ENCODE results near the gene SF3B3. TPM values are rescaled to one million over a fixed set of nuclear protein-coding genes. Genes with fewer than 3 reads are reported as not detected.

SF3B3 gene
- total RNA-seq, 1 donor from 2014 or later: 83.5 TPM

GRCh38 chr16:70556063-70556462 is 32.4 kb downstream of the SF3B3 start:
- Histone ChIP-seq H3K9ac (ENCODE audit: low read depth in 1 of 3, low read length in 3 of 3) (no peak overlapping the region), H3K27ac (ENCODE audit: low read depth, low read length) (no peak overlapping the region), H3K4me1 (ENCODE audit: control insufficient read depth in 3 of 3, insufficient read depth in 3 of 3, low read length in 3 of 3) (peaks cover 0 to under 1% (median 0%) of the 10 kb centered on the region in 3 donors), H3K9me3 (ENCODE audit: control insufficient read depth in 3 of 3, low read length in 3 of 3) (no peaks in the 10 kb centered on the region), H3K36me3 (ENCODE audit: control insufficient read depth in 3 of 3, insufficient read depth in 3 of 3, low read length in 3 of 3) (peaks cover 47 to 71% (median 68%) of the 10 kb centered on the region in 3 donors), H3K27me3 (ENCODE audit: control insufficient read depth in 3 of 3, insufficient read depth in 3 of 3, low read length in 3 of 3) (no peaks in the 10 kb centered on the region), H3K4me3 (ENCODE audit: low read length in 3 of 3) (no peak overlapping the region)

- Histone ChIP-seq H3K9ac (ENCODE audit: low read depth in 1 of 3, low read length in 3 of 3) (no peak overlapping the region), H3K9me3 (ENCODE audit: control insufficient read depth in 3 of 3, low read length in 3 of 3) (no peaks in the 10 kb centered on the region), H3K4me1 (ENCODE audit: control insufficient read depth in 3 of 3, insufficient read depth in 3 of 3, low read length in 3 of 3) (peaks cover 0 to 6% (median 4%) of the 10 kb centered on the region in 3 donors), H3K27me3 (ENCODE audit: control insufficient read depth in 3 of 3, insufficient read depth in 3 of 3, low read length in 3 of 3) (no peaks in the 10 kb centered on the region), H3K27ac (ENCODE audit: low read depth, low read length) (no peak overlapping the region), H3K36me3 (ENCODE audit: control insufficient read depth in 3 of 3, insufficient read depth in 3 of 3, low read length in 3 of 3) (peaks cover 58 to 81% (median 79%) of the 10 kb centered on the region in 3 donors), H3K4me3 (ENCODE audit: low read length in 3 of 3) (no peak overlapping the region)
Observed at GRCh38 chr16:70561623-70562022, 38.0 kb downstream of the SF3B3 start.

- H3K27ac ChIP-seq (ENCODE audit: low read depth, low read length): no peak overlapping the region
- H3K27me3 ChIP-seq (ENCODE audit: control insufficient read depth in 3 of 3, insufficient read depth in 3 of 3, low read length in 3 of 3): no peaks in the 10 kb centered on the region
- peaks cover 0 to 6% (median 4%) of the 10 kb centered on the region in 3 donors for H3K4me1 ChIP-seq (ENCODE audit: control insufficient read depth in 3 of 3, insufficient read depth in 3 of 3, low read length in 3 of 3)
- no peak overlapping the region for H3K4me3 ChIP-seq (ENCODE audit: low read length in 3 of 3)
- no peak overlapping the region for H3K9ac ChIP-seq (ENCODE audit: low read depth in 1 of 3, low read length in 3 of 3)
- H3K9me3 ChIP-seq (ENCODE audit: control insufficient read depth in 3 of 3, low read length in 3 of 3): no peaks in the 10 kb centered on the region
- peaks cover 64 to 87% (median 80%) of the 10 kb centered on the region in 3 donors for H3K36me3 ChIP-seq (ENCODE audit: control insufficient read depth in 3 of 3, insufficient read depth in 3 of 3, low read length in 3 of 3)
Observed at GRCh38 chr16:70563636-70564035, 40.0 kb downstream of the SF3B3 start.

- Histone ChIP-seq H3K9me3 (ENCODE audit: control insufficient read depth in 3 of 3, low read length in 3 of 3) (no peaks in the 10 kb centered on the region), H3K27ac (ENCODE audit: low read depth, low read length) (no peak overlapping the region), H3K36me3 (ENCODE audit: control insufficient read depth in 3 of 3, insufficient read depth in 3 of 3, low read length in 3 of 3) (peaks cover 72 to 89% (median 88%) of the 10 kb centered on the region in 3 donors), H3K27me3 (ENCODE audit: control insufficient read depth in 3 of 3, insufficient read depth in 3 of 3, low read length in 3 of 3) (no peaks in the 10 kb centered on the region), H3K4me1 (ENCODE audit: control insufficient read depth in 3 of 3, insufficient read depth in 3 of 3, low read length in 3 of 3) (peaks cover 0 to 7% (median 6%) of the 10 kb centered on the region in 3 donors), H3K4me3 (ENCODE audit: low read length in 3 of 3) (no peak overlapping the region), H3K9ac (ENCODE audit: low read depth in 1 of 3, low read length in 3 of 3) (no peak overlapping the region)
Observed at GRCh38 chr16:70565053-70565452, 41.4 kb downstream of the SF3B3 start.

- Histone ChIP-seq H3K27me3 (ENCODE audit: control insufficient read depth in 3 of 3, insufficient read depth in 3 of 3, low read length in 3 of 3) (no peaks in the 10 kb centered on the region), H3K36me3 (ENCODE audit: control insufficient read depth in 3 of 3, insufficient read depth in 3 of 3, low read length in 3 of 3) (peaks cover 68 to 79% (median 79%) of the 10 kb centered on the region in 3 donors)
Observed at GRCh38 chr16:70568601-70569237, 45.1 kb downstream of the SF3B3 start.

GRCh38 chr16:70569752-70570151 is 46.1 kb downstream of the SF3B3 start:
- Histone ChIP-seq H3K36me3 (ENCODE audit: control insufficient read depth in 3 of 3, insufficient read depth in 3 of 3, low read length in 3 of 3) (peaks cover 58 to 69% (median 68%) of the 10 kb centered on the region in 3 donors), H3K4me1 (ENCODE audit: control insufficient read depth in 3 of 3, insufficient read depth in 3 of 3, low read length in 3 of 3) (peaks cover 24 to 31% (median 30%) of the 10 kb centered on the region in 3 donors), H3K9me3 (ENCODE audit: control insufficient read depth in 3 of 3, low read length in 3 of 3) (no peaks in the 10 kb centered on the region), H3K9ac (ENCODE audit: low read depth in 1 of 3, low read length in 3 of 3) (no peak overlapping the region), H3K4me3 (ENCODE audit: low read length in 3 of 3) (no peak overlapping the region), H3K27ac (ENCODE audit: low read depth, low read length) (no peak overlapping the region), H3K27me3 (ENCODE audit: control insufficient read depth in 3 of 3, insufficient read depth in 3 of 3, low read length in 3 of 3) (no peaks in the 10 kb centered on the region)

More at GRCh38 chr16:70568601-70569237, 45.1 kb downstream of the SF3B3 start:
- no peaks in the 10 kb centered on the region for H3K9me3 ChIP-seq (ENCODE audit: control insufficient read depth in 3 of 3, low read length in 3 of 3)
- H3K9ac ChIP-seq (ENCODE audit: low read depth in 1 of 3, low read length in 3 of 3): no peak overlapping the region
- H3K4me3 ChIP-seq (ENCODE audit: low read length in 3 of 3): no peak overlapping the region
- H3K27ac ChIP-seq (ENCODE audit: low read depth, low read length): no peak overlapping the region
- H3K4me1 ChIP-seq (ENCODE audit: control insufficient read depth in 3 of 3, insufficient read depth in 3 of 3, low read length in 3 of 3): peaks cover 22 to 24% (median 23%) of the 10 kb centered on the region in 3 donors

- no peak overlapping the region for H3K4me3 ChIP-seq (ENCODE audit: low read length in 3 of 3)
- H3K4me1 ChIP-seq (ENCODE audit: control insufficient read depth in 3 of 3, insufficient read depth in 3 of 3, low read length in 3 of 3): peaks cover 27 to 37% (median 30%) of the 10 kb centered on the region in 3 donors
- H3K36me3 ChIP-seq (ENCODE audit: control insufficient read depth in 3 of 3, insufficient read depth in 3 of 3, low read length in 3 of 3): peaks cover 49 to 62% (median 59%) of the 10 kb centered on the region in 3 donors
- no peak overlapping the region for H3K9ac ChIP-seq (ENCODE audit: low read depth in 1 of 3, low read length in 3 of 3)
- H3K27me3 ChIP-seq (ENCODE audit: control insufficient read depth in 3 of 3, insufficient read depth in 3 of 3, low read length in 3 of 3): no peaks in the 10 kb centered on the region
- H3K9me3 ChIP-seq (ENCODE audit: control insufficient read depth in 3 of 3, low read length in 3 of 3): no peaks in the 10 kb centered on the region
- no peak overlapping the region for H3K27ac ChIP-seq (ENCODE audit: low read depth, low read length)
Observed at GRCh38 chr16:70570967-70571570, 47.5 kb downstream of the SF3B3 start.

GRCh38 chr16:70571623-70572022 is 48.0 kb downstream of the SF3B3 start:
- H3K27ac ChIP-seq (ENCODE audit: low read depth, low read length): peak overlapping the region; percentile 67
- peaks cover 31 to 42% (median 34%) of the 10 kb centered on the region in 3 donors for H3K4me1 ChIP-seq (ENCODE audit: control insufficient read depth in 3 of 3, insufficient read depth in 3 of 3, low read length in 3 of 3)
- H3K36me3 ChIP-seq (ENCODE audit: control insufficient read depth in 3 of 3, insufficient read depth in 3 of 3, low read length in 3 of 3): peaks cover 46 to 60% (median 54%) of the 10 kb centered on the region in 3 donors

GRCh38 chr16:70572050-70572925 is 48.7 kb downstream of the SF3B3 start:
- no peak overlapping the region for H3K9ac ChIP-seq (ENCODE audit: low read depth in 1 of 3, low read length in 3 of 3)
- H3K27ac ChIP-seq (ENCODE audit: low read depth, low read length): peak overlapping the region; percentile 67
- no peaks in the 10 kb centered on the region for H3K27me3 ChIP-seq (ENCODE audit: control insufficient read depth in 3 of 3, insufficient read depth in 3 of 3, low read length in 3 of 3)
- H3K9me3 ChIP-seq (ENCODE audit: control insufficient read depth in 3 of 3, low read length in 3 of 3): no peaks in the 10 kb centered on the region
- no peak overlapping the region for H3K4me3 ChIP-seq (ENCODE audit: low read length in 3 of 3)
- peaks cover 37 to 47% (median 40%) of the 10 kb centered on the region in 3 donors for H3K4me1 ChIP-seq (ENCODE audit: control insufficient read depth in 3 of 3, insufficient read depth in 3 of 3, low read length in 3 of 3)
- peaks cover 39 to 54% (median 47%) of the 10 kb centered on the region in 3 donors for H3K36me3 ChIP-seq (ENCODE audit: control insufficient read depth in 3 of 3, insufficient read depth in 3 of 3, low read length in 3 of 3)

More at GRCh38 chr16:70571623-70572022, 48.0 kb downstream of the SF3B3 start:
- no peaks in the 10 kb centered on the region for H3K9me3 ChIP-seq (ENCODE audit: control insufficient read depth in 3 of 3, low read length in 3 of 3)
- no peaks in the 10 kb centered on the region for H3K27me3 ChIP-seq (ENCODE audit: control insufficient read depth in 3 of 3, insufficient read depth in 3 of 3, low read length in 3 of 3)
- H3K4me3 ChIP-seq (ENCODE audit: low read length in 3 of 3): no peak overlapping the region
- H3K9ac ChIP-seq (ENCODE audit: low read depth in 1 of 3, low read length in 3 of 3): no peak overlapping the region
